GM19240 (cell line): ENCODE measurements around the gene LIN28B.
"Not testable (repeated sequence)": the region's sequence is repeated elsewhere in the genome, so short reads cannot be mapped to it uniquely, and the experiment has no call there.

ENCODE experiments used
- DNase-seq: peaks from one replicate; pipeline ENCODE4 v3.0.0; 2011; ENCODE audit warnings: low spot score; ENCODE audit not compliant: insufficient read length

The LIN28B gene

GRCh38 chr6:104955927-104956730, 778 bp upstream of the LIN28B start:
- no peak for DNase-seq

GRCh38 chr6:104957301-104958177, 632 bp downstream of the LIN28B start:
- no peak for DNase-seq

- DNase-seq: no peak
These were observed 1.5 kb downstream of the LIN28B start for GRCh38 chr6:104958178-104959025.

GRCh38 chr6:104959026-104959858, 2.3 kb downstream of the LIN28B start:
- no peak for DNase-seq

GRCh38 chr6:104969108-104969507, 12.2 kb downstream of the LIN28B start:
- DNase-seq: no peak

- no peak for DNase-seq
These were observed 13.1 kb downstream of the LIN28B start for GRCh38 chr6:104969785-104970581.

- DNase-seq: no peak
These were observed 16.5 kb downstream of the LIN28B start for GRCh38 chr6:104973404-104973803.

- no peak for DNase-seq
These were observed 26.4 kb downstream of the LIN28B start for GRCh38 chr6:104983296-104983695.

- DNase-seq: no peak
These were observed 26.9 kb downstream of the LIN28B start for GRCh38 chr6:104983776-104984175.

- DNase-seq: no peak
These were observed 27.9 kb downstream of the LIN28B start for GRCh38 chr6:104984831-104985230.

- not testable (repeated sequence) for DNase-seq
These were observed 29.0 kb downstream of the LIN28B start for GRCh38 chr6:104985875-104986274.

GRCh38 chr6:104986625-104987024, 29.7 kb downstream of the LIN28B start:
- DNase-seq: no peak

- DNase-seq: no peak
These were observed 30.3 kb downstream of the LIN28B start for GRCh38 chr6:104987218-104987617.

- no peak for DNase-seq
These were observed 33.2 kb downstream of the LIN28B start for GRCh38 chr6:104990085-104990484.

- not testable (repeated sequence) for DNase-seq
These were observed 34.2 kb downstream of the LIN28B start for GRCh38 chr6:104991062-104991461.

- DNase-seq: not testable (repeated sequence)
These were observed 36.7 kb downstream of the LIN28B start for GRCh38 chr6:104993576-104993975.

GRCh38 chr6:104995989-104996617, 39.2 kb downstream of the LIN28B start:
- DNase-seq: no peak

GRCh38 chr6:105001063-105001462, 44.2 kb downstream of the LIN28B start:
- DNase-seq: no peak

GRCh38 chr6:105001906-105002305, 45.0 kb downstream of the LIN28B start:
- no peak for DNase-seq
